HepG2 (cell line): ENCODE results near the gene DHX30. TPM values are rescaled to one million over a fixed set of nuclear protein-coding genes. Genes with fewer than 3 reads are reported as not detected.
A peak's percentile ranks its signal among the peaks of the same experiment; 100 is the strongest.

Experiments used
- BHLHE40 ChIP-seq: IDR thresholded peaks from 2 replicates; pipeline ENCODE4 v1.6.1; 2011; ENCODE audit warnings: low read length, improper control_type of control experiment
- CBX2 ChIP-seq, 2 experiments: fragments of 200-600 bp in 1 of 2; sonication (generic); formaldehyde crosslinking in 1 of 2; IDR thresholded peaks; 2 replicates each; pipeline versions ENCODE4 v1.7.0 to v1.8.1; 2018 to 2022; ENCODE audit warnings: low read depth in 2 of 2, low read length in 1 of 2, mild to moderate bottlenecking in 1 of 2, missing genetic modification reagents in 1 of 2
- CSRNP2 ChIP-seq: sonication (generic); formaldehyde crosslinking; conservative IDR thresholded peaks from 2 replicates; pipeline ENCODE4 v1.8.0; 2022; ENCODE audit warnings: low read depth, missing genetic modification reagents
- HMGXB3 ChIP-seq: sonication (generic); formaldehyde crosslinking; IDR thresholded peaks from 2 replicates; pipeline ENCODE4 v1.4.0; 2020; ENCODE audit warnings: missing genetic modification reagents, borderline replicate concordance
- KLF9 ChIP-seq: IDR thresholded peaks from 2 replicates; pipeline ENCODE4 v1.6.1; 2016; ENCODE audit warnings: low read depth
- MEIS1 ChIP-seq: sonication (generic); formaldehyde crosslinking; IDR thresholded peaks from 2 replicates; pipeline ENCODE4 v1.9.0; 2021; ENCODE audit warnings: mild to moderate bottlenecking, missing genetic modification reagents, moderate library complexity, borderline replicate concordance
- MZF1 ChIP-seq: sonication (generic); formaldehyde crosslinking; IDR thresholded peaks from 2 replicates; pipeline ENCODE4 v1.8.1; 2023; ENCODE audit warnings: mild to moderate bottlenecking, missing genetic modification reagents, borderline replicate concordance
- NR3C1 ChIP-seq: sonication (generic); formaldehyde crosslinking; IDR thresholded peaks from 2 replicates; pipeline ENCODE4 v1.4.0; 2020; ENCODE audit warnings: missing genetic modification reagents
- PCBP1 ChIP-seq: fragments of 200-400 bp; formaldehyde crosslinking; IDR thresholded peaks from 2 replicates; pipeline ENCODE4 v1.6.1; 2017; ENCODE audit warnings: mild to moderate bottlenecking, low read depth, low read length, borderline replicate concordance
- PLSCR1 ChIP-seq: sonication (generic); formaldehyde crosslinking; IDR thresholded peaks from 2 replicates; pipeline ENCODE4 v1.5.0; 2020; ENCODE audit warnings: missing genetic modification reagents, mild to moderate bottlenecking, borderline replicate concordance
- RFX5 ChIP-seq: IDR thresholded peaks from 2 replicates; pipeline ENCODE4 v1.6.1; 2011; ENCODE audit warnings: low read depth, low read length, improper control_type of control experiment
- SETDB1 ChIP-seq: sonication (generic); formaldehyde crosslinking; IDR thresholded peaks from 2 replicates; pipeline ENCODE4 v1.5.1; 2020; ENCODE audit warnings: missing genetic modification reagents, mild to moderate bottlenecking, borderline replicate concordance
- SMAD3 ChIP-seq: sonication (generic); formaldehyde crosslinking; IDR thresholded peaks from 2 replicates; pipeline ENCODE4 v1.4.0; 2020; ENCODE audit warnings: missing genetic modification reagents
- SSRP1 ChIP-seq: IDR thresholded peaks from 2 replicates; pipeline ENCODE4 v1.6.1; 2016; ENCODE audit warnings: control low read depth
- ZNF12 ChIP-seq: sonication (generic); formaldehyde crosslinking; IDR thresholded peaks from 2 replicates; pipeline ENCODE4 v1.5.0; 2020; ENCODE audit warnings: missing genetic modification reagents
- ZNF263 ChIP-seq: sonication (generic); formaldehyde crosslinking; IDR thresholded peaks from 2 replicates; pipeline ENCODE4 v1.4.0; 2020; ENCODE audit warnings: missing genetic modification reagents
- ZNF292 ChIP-seq: sonication (generic); formaldehyde crosslinking; IDR thresholded peaks from 2 replicates; pipeline ENCODE4 v1.8.1; 2022; ENCODE audit warnings: mild to moderate bottlenecking, low read depth, missing genetic modification reagents, borderline replicate concordance
- ZNF362 ChIP-seq: sonication (generic); formaldehyde crosslinking; IDR thresholded peaks from 2 replicates; pipeline ENCODE4 v1.4.0; 2020; ENCODE audit warnings: missing genetic modification reagents, mild to moderate bottlenecking, borderline replicate concordance
- ZNF468 ChIP-seq: sonication (generic); formaldehyde crosslinking; IDR thresholded peaks from 2 replicates; pipeline ENCODE4 v1.8.0; 2022; ENCODE audit warnings: mild to moderate bottlenecking, moderate library complexity, missing genetic modification reagents
- ZNF577 ChIP-seq: sonication (generic); formaldehyde crosslinking; IDR thresholded peaks from 2 replicates; pipeline ENCODE4 v1.4.0; 2020; ENCODE audit warnings: mild to moderate bottlenecking, low read depth, missing genetic modification reagents, borderline replicate concordance
- ZSCAN30 ChIP-seq: sonication (generic); formaldehyde crosslinking; IDR thresholded peaks from 2 replicates; pipeline ENCODE4 v1.5.0; 2020; ENCODE audit warnings: mild to moderate bottlenecking, missing genetic modification reagents
- polyA plus RNA-seq, 8 experiments: library from polyadenylated mRNA; depleted of rRNA in 3 of 8; stranded (reverse) in 7 of 8; unstranded in 1 of 8; fragments of >200 nt; fragmentation: Illumina TruSeq in 4 of 8; extraction: Trizol in 4 of 8; gene quantifications; 2 replicates each; pipeline versions ENCODE4 v1.2.1 to v1.2.3, GENCODE V29; 2011 to 2016; ENCODE audit warnings: low read depth in 4 of 8, missing spikeins in 1 of 8, mixed read lengths in 1 of 8; ENCODE audit not compliant: insufficient read depth in 1 of 8
- total RNA-seq, 5 experiments: library from RNA; depleted of rRNA; stranded (reverse); fragments of >200 nt; fragmentation: Illumina TruSeq; extraction: Trizol; gene quantifications; 2 replicates each; pipeline ENCODE4 v1.2.3, GENCODE V29; 2016; ENCODE audit warnings: low read depth in 1 of 5

Gene DHX30
- total and polyA plus RNA-seq, 2 of the 13 experiments (the other 11 are each of a cell fraction or from before 2014, with no cell fraction given) = 30.6 to 59.4 TPM

- no peak for TF ChIP-seq CSRNP2 (CRISPR knock-in tag)
- TF ChIP-seq ZNF468 = no peak; the same call in 1 of the 2 replicates
- no peak for TF ChIP-seq MZF1 (CRISPR knock-in tag)
- no peak for TF ChIP-seq NR3C1 (CRISPR knock-in tag)
- TF ChIP-seq BHLHE40 = peak; percentile 60; the same call in 1 of the 2 replicates
- TF ChIP-seq ZNF577 (CRISPR knock-in tag) = no peak
- TF ChIP-seq MEIS1 (CRISPR knock-in tag) = 0 out of 2 replicates have a peak, but pooled peaks have one; percentile 19
- peak; percentile 55; the same call in 1 of the 2 replicates for TF ChIP-seq HMGXB3 (CRISPR knock-in tag)
- TF ChIP-seq SMAD3 (CRISPR knock-in tag) = 0 out of 2 replicates have a peak, but pooled peaks have one; percentile 26
- TF ChIP-seq ZNF362 (CRISPR knock-in tag) = peak; percentile 28; the same call in 1 of the 2 replicates
- TF ChIP-seq ZNF263 (CRISPR knock-in tag) = no peak
- 0 out of 2 replicates have a peak, but pooled peaks have one; percentile 31 for TF ChIP-seq PCBP1
- TF ChIP-seq ZSCAN30 (CRISPR knock-in tag) = no peak
- TF ChIP-seq ZNF12 (CRISPR knock-in tag) = peak; percentile 57; the same call in 1 of the 2 replicates
- TF ChIP-seq SSRP1 = no peak
- 0 out of 2 replicates have a peak, but pooled peaks have one; percentile 81 for TF ChIP-seq PLSCR1 (CRISPR knock-in tag)
- no peak for TF ChIP-seq SETDB1 (CRISPR knock-in tag)
- peak; percentile 72; the same call in 1 of the 2 replicates for TF ChIP-seq KLF9
- TF ChIP-seq RFX5 = no peak
- TF ChIP-seq ZNF292 (CRISPR knock-in tag) = 0 out of 2 replicates have a peak, but pooled peaks have one; percentile 19
- no peak for TF ChIP-seq CBX2 (IDR thresholded peaks at IDR 0.05; ENCODE audit: low read depth, low read length)
- TF ChIP-seq CBX2 (CRISPR knock-in tag; IDR thresholded peaks at IDR 0.05; ENCODE audit: low read depth) = no peak
Observed at GRCh38 chr3:47781685-47782445, 21.1 kb upstream of the DHX30 start, which contains the start of gene SMARCC1 (continued).
